Activated T-cell treated with anti-CD3 and anti-CD28 coated beads, Interleukin-2, amount 50 U/mL, for 72 hours (primary cell): Measurements from ENCODE around the gene FAM171A1. TPM values are rescaled to one million over a fixed set of nuclear protein-coding genes. Genes with fewer than 3 reads are reported as not detected.

Experiments used
- ATAC-seq, 2 donors: fragments of 150-1000 bp; cut with Tn5 transposase; replicated peaks in 1 of 2; 2 replicates each; pipeline ENCODE4 v1.10.0; 2021; ENCODE audit warnings: moderate library complexity in 2 of 2, mild to moderate bottlenecking in 1 of 2
- DNase-seq, 2 donors: peaks; one replicate each; pipeline ENCODE4 v3.0.0; 2021 to 2022; ENCODE audit warnings: mixed read lengths in 1 of 2
- H3K27ac Mint-ChIP-seq: one replicate; pipeline ENCODE4 v1.8.0; 2022; ENCODE audit warnings: mild to moderate bottlenecking, moderate library complexity, mixed read lengths
- H3K27me3 Mint-ChIP-seq: one replicate; pipeline ENCODE4 v1.8.0; 2022; ENCODE audit warnings: low read depth, mixed read lengths
- H3K36me3 Mint-ChIP-seq, 2 donors: one replicate each; pipeline ENCODE4 v1.8.0; 2022; ENCODE audit warnings: mixed read lengths in 2 of 2, mild to moderate bottlenecking in 1 of 2; ENCODE audit not compliant: insufficient read depth in 2 of 2
- H3K4me1 Mint-ChIP-seq: one replicate; pipeline ENCODE4 v1.8.0; 2022; ENCODE audit warnings: low read depth, mixed read lengths
- H3K4me3 Mint-ChIP-seq, 2 donors: one replicate each; pipeline ENCODE4 v1.8.0; 2022; ENCODE audit warnings: mild to moderate bottlenecking in 2 of 2, mixed read lengths in 2 of 2, moderate library complexity in 2 of 2
- H3K9me3 Mint-ChIP-seq, 2 donors: one replicate each; pipeline ENCODE4 v1.8.0; 2022; ENCODE audit warnings: mixed read lengths in 2 of 2
- total RNA-seq, 2 donors: library from RNA; stranded (reverse); gene quantifications; one replicate each; pipeline ENCODE4 v1.2.3, GENCODE V29; 2022

FAM171A1 gene
- total RNA-seq, 2 donors from 2014 or later: 4.2 to 6.2 TPM

- no peaks in the 10 kb centered on the region for H3K9me3 Mint-ChIP-seq
- no peak overlapping the region for H3K27ac Mint-ChIP-seq
Observed at GRCh38 chr10:15368101-15368855, 2.8 kb downstream of the FAM171A1 start.

GRCh38 chr10:15367296-15368085 lies 3.6 kb downstream of the FAM171A1 start:
- ATAC-seq (no peak), DNase-seq (no peak)
- H3K4me3 Mint-ChIP-seq: no peak overlapping the region
- H3K9me3 Mint-ChIP-seq: no peaks in the 10 kb centered on the region
- H3K27me3 Mint-ChIP-seq: peaks cover 31% of the 10 kb centered on the region
- H3K27ac Mint-ChIP-seq: no peak overlapping the region
- H3K4me1 Mint-ChIP-seq: peaks cover 9% of the 10 kb centered on the region
- H3K36me3 Mint-ChIP-seq: no peaks in the 10 kb centered on the region

More at GRCh38 chr10:15368101-15368855, 2.8 kb downstream of the FAM171A1 start:
- ATAC-seq: no peak
- no peak overlapping the region for H3K4me3 Mint-ChIP-seq
- peaks cover 9% of the 10 kb centered on the region for H3K4me1 Mint-ChIP-seq
- no peak for DNase-seq
- peaks cover 39% of the 10 kb centered on the region for H3K27me3 Mint-ChIP-seq
- no peaks in the 10 kb centered on the region for H3K36me3 Mint-ChIP-seq

- H3K27me3 Mint-ChIP-seq: peaks cover 23% of the 10 kb centered on the region
- H3K27ac Mint-ChIP-seq: no peak overlapping the region
- DNase-seq (no peak), ATAC-seq (no peak)
- H3K36me3 Mint-ChIP-seq: no peaks in the 10 kb centered on the region
- H3K4me1 Mint-ChIP-seq: peaks cover 13% of the 10 kb centered on the region
- no peaks in the 10 kb centered on the region for H3K9me3 Mint-ChIP-seq
- H3K4me3 Mint-ChIP-seq: no peak overlapping the region
Observed at GRCh38 chr10:15365692-15366091, 5.4 kb downstream of the FAM171A1 start.

GRCh38 chr10:15364001-15364400 lies 7.1 kb downstream of the FAM171A1 start:
- DNase-seq (no peak), ATAC-seq (no peak)
- Mint-ChIP-seq H3K4me1 (peaks cover 4% of the 10 kb centered on the region), H3K36me3 (no peaks in the 10 kb centered on the region), H3K9me3 (no peaks in the 10 kb centered on the region), H3K27ac (no peak overlapping the region), H3K4me3 (no peak overlapping the region), H3K27me3 (peaks cover 11% of the 10 kb centered on the region)

- H3K27ac Mint-ChIP-seq: no peak overlapping the region
- H3K9me3 Mint-ChIP-seq: no peaks in the 10 kb centered on the region
- DNase-seq (no peak), ATAC-seq (no peak)
- no peak overlapping the region for H3K4me3 Mint-ChIP-seq
- H3K36me3 Mint-ChIP-seq: no peaks in the 10 kb centered on the region
- H3K4me1 Mint-ChIP-seq: peaks cover 4% of the 10 kb centered on the region
- H3K27me3 Mint-ChIP-seq: peaks cover 1% of the 10 kb centered on the region
Observed at GRCh38 chr10:15363031-15363430, 8.1 kb downstream of the FAM171A1 start.

- no peaks in the 10 kb centered on the region for H3K27me3 Mint-ChIP-seq
- H3K27ac Mint-ChIP-seq: no peak overlapping the region
- H3K4me1 Mint-ChIP-seq: peaks cover 4% of the 10 kb centered on the region
- H3K9me3 Mint-ChIP-seq: no peaks in the 10 kb centered on the region
- ATAC-seq (no peak), DNase-seq (no peak)
- no peak overlapping the region for H3K4me3 Mint-ChIP-seq
- H3K36me3 Mint-ChIP-seq: no peaks in the 10 kb centered on the region
Observed at GRCh38 chr10:15361131-15361530, 10.0 kb downstream of the FAM171A1 start.

- H3K4me1 Mint-ChIP-seq: peaks cover 4% of the 10 kb centered on the region
- peak in 1 of 2 donors; percentile 7 for DNase-seq
- no peaks in the 10 kb centered on the region for H3K36me3 Mint-ChIP-seq
- H3K9me3 Mint-ChIP-seq: no peaks in the 10 kb centered on the region
- H3K4me3 Mint-ChIP-seq: no peak overlapping the region
- no peaks in the 10 kb centered on the region for H3K27me3 Mint-ChIP-seq
- peak; percentile 62 to 71 for ATAC-seq
- H3K27ac Mint-ChIP-seq: no peak overlapping the region
Observed at GRCh38 chr10:15360566-15360965, 10.5 kb downstream of the FAM171A1 start.

GRCh38 chr10:15353471-15354017 lies 17.5 kb downstream of the FAM171A1 start:
- Mint-ChIP-seq H3K4me3 (no peak overlapping the region), H3K27ac (no peak overlapping the region), H3K36me3 (no peaks in the 10 kb centered on the region), H3K27me3 (peaks cover 24% of the 10 kb centered on the region), H3K9me3 (no peaks in the 10 kb centered on the region), H3K4me1 (peaks cover 9% of the 10 kb centered on the region)
- ATAC-seq (no peak), DNase-seq (no peak)

GRCh38 chr10:15352836-15353235 lies 18.3 kb downstream of the FAM171A1 start:
- DNase-seq (no peak), ATAC-seq (no peak)
- Mint-ChIP-seq H3K4me3 (no peak overlapping the region), H3K27me3 (peaks cover 25% of the 10 kb centered on the region), H3K4me1 (peaks cover 9% of the 10 kb centered on the region), H3K36me3 (no peaks in the 10 kb centered on the region), H3K9me3 (no peaks in the 10 kb centered on the region), H3K27ac (no peak overlapping the region)

GRCh38 chr10:15352201-15352600 lies 18.9 kb downstream of the FAM171A1 start:
- Mint-ChIP-seq H3K27ac (no peak overlapping the region), H3K36me3 (no peaks in the 10 kb centered on the region), H3K9me3 (no peaks in the 10 kb centered on the region), H3K4me1 (peaks cover 9% of the 10 kb centered on the region), H3K4me3 (no peak overlapping the region), H3K27me3 (peaks cover 25% of the 10 kb centered on the region)
- DNase-seq: no peak
- no peak for ATAC-seq

- H3K27me3 Mint-ChIP-seq: peaks cover 25% of the 10 kb centered on the region
Observed at GRCh38 chr10:15351099-15351820, 19.8 kb downstream of the FAM171A1 start.

GRCh38 chr10:15349112-15349511 lies 22.0 kb downstream of the FAM171A1 start:
- H3K27me3 Mint-ChIP-seq: peaks cover 25% of the 10 kb centered on the region
- no peaks in the 10 kb centered on the region for H3K36me3 Mint-ChIP-seq

More at GRCh38 chr10:15351099-15351820, 19.8 kb downstream of the FAM171A1 start:
- Mint-ChIP-seq H3K36me3 (no peaks in the 10 kb centered on the region), H3K4me1 (peaks cover 9% of the 10 kb centered on the region), H3K27ac (no peak overlapping the region), H3K4me3 (no peak overlapping the region), H3K9me3 (no peaks in the 10 kb centered on the region)
- no peak for DNase-seq
- peak; percentile 18 to 71 for ATAC-seq

GRCh38 chr10:15348579-15348978 lies 22.5 kb downstream of the FAM171A1 start:
- Mint-ChIP-seq H3K27me3 (peaks cover 30% of the 10 kb centered on the region), H3K27ac (no peak overlapping the region), H3K4me3 (no peak overlapping the region), H3K4me1 (peaks cover 16% of the 10 kb centered on the region), H3K9me3 (no peaks in the 10 kb centered on the region), H3K36me3 (no peaks in the 10 kb centered on the region)
- no peak for ATAC-seq
- DNase-seq: no peak

More at GRCh38 chr10:15349112-15349511, 22.0 kb downstream of the FAM171A1 start:
- Mint-ChIP-seq H3K4me1 (peaks cover 16% of the 10 kb centered on the region), H3K4me3 (no peak overlapping the region), H3K27ac (no peak overlapping the region), H3K9me3 (no peaks in the 10 kb centered on the region)
- ATAC-seq (no peak), DNase-seq (no peak)
